GM23248 (cell line): Measurements from ENCODE around the gene PTPRF.

Source experiments
- EZH2 ChIP-seq: fragments of 200-600 bp; sonication (generic); IDR thresholded peaks from 2 replicates; pipeline ENCODE4 v1.6.1; 2018; ENCODE audit warnings: antibody characterized with exemption, mild to moderate bottlenecking; ENCODE audit not compliant: insufficient read depth, poor library complexity, severe bottlenecking
- EZH2phosphoT487 ChIP-seq: fragments of 200-600 bp; sonication (generic); IDR thresholded peaks from 2 replicates; pipeline ENCODE4 v1.6.1; 2018; ENCODE audit warnings: antibody characterized with exemption, moderate library complexity, mild to moderate bottlenecking, low read depth; ENCODE audit not compliant: insufficient read depth

- TF ChIP-seq EZH2 (no peak), EZH2phosphoT487 (no peak)
These were observed 138.3 kb downstream of the PTPRF start for GRCh38 chr1:43668956-43669355.
